Loucy (cell line): ENCODE data around the gene VMAC.
"Not testable (repeated sequence)": the region's sequence is repeated elsewhere in the genome, so short reads cannot be mapped to it uniquely, and the experiment has no call there.

Source experiments
- CTCF ChIP-seq: fragments of 200-600 bp; sonication (generic); conservative IDR thresholded peaks from 2 replicates; pipeline ENCODE4 v1.5.1; 2014; ENCODE audit warnings: mild to moderate bottlenecking, antibody characterized with exemption, low read length
- EZH2phosphoT487 ChIP-seq: fragments of 200-600 bp; IDR thresholded peaks from 2 replicates; pipeline ENCODE4 v1.6.1; 2018; ENCODE audit warnings: antibody characterized with exemption, mild to moderate bottlenecking, moderate library complexity, borderline replicate concordance

DNA sequence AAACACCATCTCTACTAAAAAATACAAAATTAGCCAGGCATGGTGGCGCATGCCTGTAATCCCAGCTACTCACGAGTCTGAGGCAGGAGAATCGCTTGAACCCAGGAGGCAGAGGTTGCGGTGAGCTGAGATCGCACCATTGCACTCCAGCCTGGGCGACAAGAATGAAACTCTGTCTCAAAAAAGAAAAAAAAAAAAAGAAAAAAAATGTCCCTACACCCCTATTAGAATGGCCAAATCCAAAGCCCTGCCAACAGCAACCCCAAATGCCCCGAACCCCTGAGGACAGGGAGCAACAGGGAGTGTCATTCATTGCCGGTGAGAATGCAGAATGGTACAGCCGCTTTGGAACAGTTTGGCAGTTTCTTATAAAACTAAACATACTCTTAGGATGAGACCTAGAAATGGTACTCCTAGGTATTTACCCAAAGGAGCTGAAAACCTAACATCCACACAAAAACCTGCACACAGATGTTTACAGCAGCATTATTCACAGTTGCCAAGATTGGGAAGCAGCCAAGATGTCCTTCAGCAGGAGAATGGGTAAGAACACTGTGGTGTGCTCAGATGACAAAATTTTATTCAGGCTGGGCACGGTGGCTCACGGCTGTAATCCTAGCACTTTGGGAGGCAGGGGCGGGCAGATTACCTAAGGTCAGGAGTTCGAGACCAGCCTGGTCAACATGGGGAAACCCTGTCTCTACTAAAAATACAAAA, 21.4 kb upstream of the VMAC start:
- TF ChIP-seq CTCF, EZH2phosphoT487: not testable (repeated sequence)
